Pons (tissue), 1 donor: ENCODE data around the gene DMD.
"Not testable (repeated sequence)": the region's sequence is repeated elsewhere in the genome, so short reads cannot be mapped to it uniquely, and the experiment has no call there.

ENCODE experiments used
- DNase-seq: peaks from one replicate; pipeline ENCODE4 v3.0.0-alpha.2; 2016; ENCODE audit warnings: low spot score

Gene DMD

DNA sequence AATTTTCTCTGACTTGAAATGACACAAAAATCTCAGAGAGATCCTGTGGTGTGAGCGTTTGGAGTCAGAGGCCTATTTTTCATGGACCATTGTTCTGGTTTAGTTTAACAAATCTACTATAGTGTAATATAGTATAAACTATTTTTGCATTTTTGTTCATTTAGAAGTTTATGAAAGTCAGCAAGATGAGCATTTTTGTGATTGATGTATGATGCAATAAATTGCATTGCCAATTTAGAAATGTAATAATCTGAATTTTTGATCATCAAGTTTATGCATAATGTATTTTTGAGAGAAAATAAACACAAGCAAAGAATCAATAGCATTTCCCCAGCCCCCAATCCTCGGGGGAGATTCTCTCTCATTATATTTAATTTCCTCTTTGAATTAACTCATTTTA lies 1620.0 kb downstream of the DMD start:
- DNase-seq = no peak

DNA sequence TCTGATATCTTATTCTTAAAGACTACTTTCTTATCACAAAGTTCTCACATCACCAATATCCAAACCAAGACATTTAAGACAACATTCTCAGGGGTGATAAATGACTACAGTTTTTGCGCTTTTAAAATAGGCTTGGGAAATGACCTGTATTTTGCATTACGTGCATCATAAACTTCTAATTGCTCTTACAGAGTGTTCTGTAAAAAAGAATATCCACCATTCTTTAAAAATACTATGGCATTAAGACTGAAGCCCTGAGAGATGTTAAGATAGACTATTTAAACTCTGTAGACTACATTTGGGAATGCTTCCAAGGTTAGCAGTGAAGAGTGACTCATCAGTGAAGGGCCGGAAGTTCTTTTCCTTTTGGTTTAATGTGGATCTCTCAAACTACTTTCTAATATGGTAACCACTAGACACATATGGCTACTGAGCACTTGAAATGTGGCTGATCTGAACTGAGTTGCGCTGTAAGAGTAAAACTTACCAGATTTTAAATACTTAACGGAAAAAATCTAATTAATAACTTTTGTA lies 1620.7 kb downstream of the DMD start:
- no peak for DNase-seq

DNA sequence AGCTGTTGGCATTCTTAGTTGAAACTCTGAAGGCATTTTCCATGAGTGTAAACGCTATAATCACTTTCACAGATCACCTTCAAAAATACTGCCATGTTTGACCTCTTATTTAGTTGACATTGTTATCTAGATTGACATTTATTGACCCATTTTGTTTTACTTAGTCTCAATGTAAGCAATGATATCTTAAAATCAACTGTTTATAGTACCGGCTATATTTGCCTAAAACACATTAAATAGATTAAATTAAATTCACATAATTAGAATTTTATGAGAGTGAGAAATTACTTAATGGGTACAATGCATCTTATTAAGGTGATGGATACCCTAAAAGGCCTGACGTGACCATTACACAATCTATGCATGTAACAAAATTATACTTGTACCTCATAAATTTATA lies 1621.8 kb downstream of the DMD start:
- DNase-seq = no peak

DNA sequence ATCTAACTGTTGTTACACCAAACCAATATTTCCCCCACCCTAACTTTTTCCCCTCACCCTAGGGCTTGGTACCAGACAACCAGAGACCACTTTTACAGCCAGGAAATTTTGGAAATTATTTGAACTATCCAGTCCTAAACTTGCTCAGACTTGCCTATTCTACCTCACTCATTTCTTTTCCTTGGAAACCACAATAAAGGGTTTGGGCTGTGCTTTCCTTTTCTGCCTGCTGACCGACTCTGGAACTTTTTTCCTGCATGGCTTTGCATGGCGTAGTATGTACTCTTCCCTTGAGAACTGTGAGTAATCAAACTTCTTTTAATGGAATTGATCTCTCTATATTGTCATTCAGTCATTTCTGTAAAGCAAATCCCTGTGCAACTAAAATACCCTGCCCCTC lies 1623.0 kb downstream of the DMD start:
- DNase-seq = no peak

DNA sequence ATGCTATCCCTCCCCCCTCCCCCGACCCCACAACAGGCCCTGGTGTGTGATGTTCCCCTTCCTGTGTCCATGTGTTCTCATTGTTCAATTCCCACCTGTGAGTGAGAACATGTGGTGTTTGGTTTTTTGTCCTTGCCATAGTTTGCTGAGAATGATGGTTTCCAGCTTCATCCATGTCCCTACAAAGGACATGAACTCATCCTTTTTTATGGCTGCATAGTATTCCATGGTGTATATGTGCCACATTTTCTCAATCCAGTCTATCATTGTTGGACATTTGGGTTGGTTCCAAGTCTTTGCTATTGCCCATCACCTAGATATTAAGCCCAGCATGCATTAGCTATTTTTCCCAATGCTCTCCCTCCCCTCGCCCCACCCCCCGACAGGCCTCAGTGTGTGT lies 1627.5 kb downstream of the DMD start:
- not testable (repeated sequence) for DNase-seq

DNA sequence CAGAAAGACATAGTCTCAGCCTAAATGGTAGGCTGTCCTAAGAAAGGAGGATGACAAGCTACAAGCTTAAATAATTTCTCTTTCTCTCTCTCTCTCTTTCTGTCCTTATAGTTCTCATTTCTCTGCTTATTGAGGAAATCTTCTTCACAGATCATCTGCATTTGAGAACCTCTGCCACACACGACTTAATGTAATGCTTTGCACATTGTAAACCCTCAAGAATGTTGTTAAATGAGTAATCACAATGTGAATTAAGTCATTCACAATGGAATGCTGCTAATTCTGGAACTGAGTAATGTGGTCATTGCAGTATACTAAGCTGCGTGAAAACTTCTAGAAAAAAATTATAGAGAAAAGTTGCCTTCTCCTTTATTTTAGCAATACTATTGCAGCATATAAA lies 1630.6 kb downstream of the DMD start:
- DNase-seq = no peak

DNA sequence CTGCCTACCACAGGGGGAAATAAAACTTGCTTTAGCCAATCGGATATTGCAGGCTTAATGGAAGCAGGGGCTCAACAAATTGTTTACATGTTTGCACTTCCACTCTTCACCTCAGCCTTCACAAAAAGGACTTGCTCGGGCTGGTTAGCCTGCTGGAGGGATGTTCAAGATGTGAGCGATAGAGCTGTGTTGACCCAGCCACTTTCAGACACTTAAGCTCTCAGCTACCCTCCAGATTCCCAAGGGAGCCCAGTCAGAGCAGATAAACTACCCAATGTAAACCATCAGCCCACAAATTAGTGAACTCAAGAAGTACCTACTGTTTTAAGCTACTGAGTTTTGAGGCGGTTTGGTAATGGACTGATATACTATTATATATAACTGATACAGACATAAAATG lies 1631.1 kb downstream of the DMD start:
- no peak for DNase-seq

DNA sequence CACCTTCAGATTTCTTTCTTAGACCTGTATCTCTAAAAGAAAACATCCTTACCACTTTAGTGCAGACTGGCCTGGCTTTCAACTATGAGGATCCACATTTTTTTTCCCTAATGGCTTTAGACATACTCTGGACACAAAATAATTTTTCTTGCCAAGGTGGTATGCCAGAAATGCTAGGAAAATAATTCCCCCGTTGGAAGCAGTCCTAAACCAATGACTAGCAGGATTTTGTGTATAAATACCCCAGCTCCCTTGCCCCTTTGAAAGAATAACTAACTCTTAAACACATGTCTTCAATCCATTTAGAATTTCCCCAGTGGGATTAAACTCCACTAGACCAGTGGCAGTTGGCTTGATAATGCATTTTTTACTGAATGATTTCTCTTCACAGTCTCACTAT lies 1639.0 kb downstream of the DMD start:
- DNase-seq = no peak

DNA sequence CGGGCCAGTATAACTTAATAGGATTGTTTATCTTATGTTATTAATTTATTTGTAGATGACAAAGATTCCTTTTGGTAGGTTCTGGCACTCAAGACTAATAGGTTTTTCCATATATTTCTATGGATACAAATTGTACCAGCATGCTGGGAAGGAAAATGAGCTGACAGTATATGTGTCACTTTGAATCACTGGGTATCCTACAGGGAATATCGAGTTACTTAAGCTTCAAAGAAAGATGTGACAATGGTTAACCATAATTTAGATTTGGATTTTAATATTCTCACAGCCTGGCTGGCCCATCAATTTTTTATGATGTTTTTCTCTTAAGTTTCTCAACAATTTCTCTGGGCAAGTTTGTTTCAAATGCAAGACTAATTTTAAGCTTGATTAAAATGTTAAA lies 1640.7 kb downstream of the DMD start:
- no peak for DNase-seq

DNA sequence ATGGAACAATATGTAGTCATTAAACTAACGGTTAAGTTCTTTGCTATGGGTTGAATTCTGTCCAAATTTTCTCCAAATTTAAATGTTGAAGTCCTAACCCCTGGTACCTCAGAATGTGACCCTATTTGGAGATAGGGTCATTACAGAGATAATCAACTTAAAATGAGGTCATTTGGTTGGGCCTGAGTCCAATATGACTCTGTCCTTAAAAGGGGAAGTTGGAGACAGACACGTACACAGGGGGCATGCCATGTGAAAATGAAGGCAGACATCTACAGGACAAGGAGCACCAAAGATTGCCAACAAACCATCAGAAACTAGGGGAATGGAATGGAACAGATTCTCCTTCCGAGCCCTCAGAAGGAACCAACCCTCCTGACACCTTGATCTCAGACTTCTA lies 1647.6 kb downstream of the DMD start:
- no peak for DNase-seq

DNA sequence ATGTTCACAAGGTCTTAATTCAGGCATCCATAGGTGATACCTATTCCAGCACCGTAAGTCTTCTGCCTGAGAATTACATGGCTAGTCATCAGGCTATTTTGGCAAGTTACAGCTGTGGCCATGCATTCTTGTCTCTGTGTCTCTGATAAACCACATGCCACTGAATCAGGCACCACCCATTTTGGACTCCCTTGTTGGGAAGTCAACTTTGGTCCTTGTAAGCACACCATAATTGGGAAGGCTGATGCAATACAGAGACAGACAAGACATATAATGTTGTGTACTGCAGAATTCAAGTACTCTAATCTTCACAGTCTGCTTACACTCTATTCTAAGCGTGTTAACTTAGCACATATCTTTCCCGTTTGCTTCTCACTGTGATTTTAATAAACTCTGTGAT lies 1655.8 kb downstream of the DMD start:
- no peak for DNase-seq

DNA sequence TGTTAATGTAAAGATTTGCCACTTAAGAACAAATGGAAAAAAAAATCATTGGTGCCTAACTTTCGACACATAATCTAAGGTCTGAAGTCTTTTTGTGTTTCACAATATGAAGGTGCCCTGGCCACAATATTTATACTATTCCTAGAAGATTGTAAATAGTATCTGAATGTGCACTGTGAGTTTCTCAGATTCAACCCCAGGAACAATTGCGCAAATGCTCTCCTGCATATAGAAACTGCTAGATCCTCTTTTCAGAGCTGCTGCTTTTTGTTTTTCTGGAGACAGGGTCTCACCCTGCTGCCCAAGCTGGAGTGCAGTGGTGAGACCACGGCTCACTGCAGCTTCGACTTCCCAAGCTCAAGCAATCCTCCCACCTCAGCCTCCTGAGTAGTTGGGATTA lies 1659.4 kb downstream of the DMD start:
- no peak for DNase-seq

DNA sequence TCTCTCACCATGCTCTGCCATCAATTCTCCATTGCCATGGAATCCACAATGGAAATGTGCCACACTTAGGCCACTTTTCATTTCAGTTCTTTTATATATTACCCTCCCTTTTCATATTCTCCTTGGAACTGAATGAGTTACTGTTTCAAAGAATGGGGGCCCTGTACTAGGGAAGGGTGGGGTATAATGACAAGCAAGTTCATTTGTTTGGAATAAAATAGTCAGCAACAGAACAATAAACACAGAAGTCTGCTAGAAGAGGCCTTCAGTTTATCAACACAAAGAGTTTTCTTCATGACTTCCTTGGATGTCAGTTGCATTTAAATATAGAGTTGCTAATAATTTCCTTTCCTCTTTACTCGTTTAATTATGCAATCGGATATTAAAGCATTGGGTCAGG lies 1661.2 kb downstream of the DMD start:
- peak; percentile 72 for DNase-seq

DNA sequence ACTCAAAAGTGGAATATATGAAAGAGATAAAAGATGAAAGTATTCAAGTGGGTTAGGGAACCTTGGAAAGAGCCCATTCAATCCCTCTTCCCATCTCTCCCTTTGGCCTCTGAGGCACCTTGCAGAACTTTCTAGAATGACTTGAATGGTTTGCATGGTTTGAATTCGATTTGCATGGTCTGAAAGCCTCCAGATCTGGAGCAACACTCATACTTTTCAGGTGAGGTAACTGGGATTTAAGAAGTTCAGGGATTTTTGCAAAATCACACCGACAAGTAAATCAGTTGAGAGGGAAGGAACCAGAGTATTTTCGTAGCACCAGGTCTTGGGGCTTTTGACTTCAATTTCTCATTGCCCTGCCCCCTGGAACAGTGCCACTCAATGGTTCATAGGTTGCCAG lies 1663.5 kb downstream of the DMD start:
- no peak for DNase-seq

DNA sequence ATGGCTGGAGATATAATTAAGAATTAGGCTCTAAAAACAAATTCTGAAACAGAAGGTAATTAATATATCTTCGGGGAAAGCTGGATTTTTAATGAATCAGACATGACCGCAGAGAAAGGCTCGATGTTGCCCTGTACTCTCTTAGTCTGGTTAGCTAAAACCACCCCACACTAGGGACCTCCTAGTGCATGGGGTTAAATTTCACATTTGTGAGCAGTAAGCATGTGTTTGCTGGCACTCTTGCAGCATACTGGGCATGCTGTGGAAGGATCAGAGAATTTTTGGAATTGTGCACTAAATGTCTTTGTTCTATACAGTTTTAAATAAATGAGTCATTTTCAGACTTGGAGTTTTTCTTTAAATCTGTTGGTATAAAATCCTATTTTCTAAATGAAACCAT lies 1663.9 kb downstream of the DMD start:
- no peak for DNase-seq

DNA sequence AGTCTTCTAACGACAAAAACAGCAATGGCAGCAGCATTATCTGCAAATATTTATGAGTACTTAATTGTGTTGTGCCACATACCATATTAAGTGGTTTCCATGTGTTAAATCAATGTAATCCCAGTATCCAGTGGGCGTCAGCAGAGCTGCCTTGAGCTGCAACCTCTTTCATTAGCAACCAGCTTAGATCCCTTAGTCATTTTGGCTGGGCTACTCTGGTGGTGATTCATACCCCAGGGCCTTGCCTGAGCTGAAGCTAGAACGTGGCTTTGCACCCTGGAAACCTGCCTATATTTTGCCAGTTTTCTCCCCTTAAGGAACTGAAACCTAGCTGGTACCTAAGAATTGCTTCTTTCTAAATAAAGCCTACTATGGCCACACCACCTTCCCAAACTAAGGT lies 1665.2 kb downstream of the DMD start:
- DNase-seq = no peak

DNA sequence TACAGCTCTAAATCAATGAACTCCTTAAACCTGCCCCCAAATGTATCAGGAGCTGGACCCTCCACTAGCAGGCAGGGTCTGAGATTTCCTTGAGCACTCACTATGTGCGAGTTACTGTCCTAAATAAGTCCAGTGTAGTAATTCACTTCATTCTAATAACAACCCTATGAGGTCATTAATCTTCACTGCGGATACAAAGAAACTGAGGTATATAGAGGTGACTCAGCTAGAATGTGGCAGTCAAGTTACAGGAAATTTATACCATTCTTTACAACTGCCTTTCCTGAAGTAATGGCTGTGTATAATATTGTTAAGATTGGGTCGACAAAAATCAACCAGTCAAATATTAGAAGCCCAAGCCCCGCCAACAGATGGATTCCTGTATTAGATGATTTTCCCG lies 1665.6 kb downstream of the DMD start:
- no peak for DNase-seq

DNA sequence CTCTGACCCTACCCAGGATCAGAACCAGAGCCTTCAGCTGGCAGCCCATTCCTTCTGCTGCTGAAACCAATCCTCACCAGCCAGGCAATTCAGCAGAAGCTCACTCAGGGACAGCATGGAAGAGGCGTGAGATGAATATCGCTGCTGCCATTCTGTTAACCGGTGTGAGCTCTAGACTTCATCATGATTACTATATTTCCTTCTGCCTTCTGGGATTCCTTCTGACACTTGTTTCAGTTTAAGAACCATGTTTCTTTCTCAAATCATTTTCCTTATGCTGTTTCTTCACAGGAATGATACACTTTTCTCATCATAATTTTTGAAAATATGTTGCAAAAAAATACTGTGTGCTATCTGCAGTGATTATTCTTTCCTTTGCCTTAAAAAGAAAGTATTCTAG lies 1666.2 kb downstream of the DMD start:
- DNase-seq = no peak

DNA sequence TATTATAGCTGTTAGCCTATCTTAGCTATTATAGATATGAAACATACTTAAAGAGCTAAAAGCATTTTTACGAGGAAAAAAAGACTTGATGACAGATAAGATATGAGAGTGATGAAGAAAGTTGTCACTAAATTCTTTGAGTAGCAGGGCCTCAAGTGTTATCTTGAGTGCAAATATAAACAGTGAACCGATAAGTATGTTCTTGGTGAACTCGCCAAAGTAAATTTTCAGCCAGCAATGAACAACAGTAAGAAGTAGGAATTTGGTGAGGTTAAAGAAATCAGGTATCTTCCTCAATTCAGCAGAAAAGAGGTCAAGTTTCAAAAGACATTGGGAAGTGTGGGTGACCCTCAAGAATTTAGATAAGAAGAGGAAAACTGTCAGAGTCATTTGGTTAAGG lies 1667.7 kb downstream of the DMD start:
- DNase-seq = no peak

DNA sequence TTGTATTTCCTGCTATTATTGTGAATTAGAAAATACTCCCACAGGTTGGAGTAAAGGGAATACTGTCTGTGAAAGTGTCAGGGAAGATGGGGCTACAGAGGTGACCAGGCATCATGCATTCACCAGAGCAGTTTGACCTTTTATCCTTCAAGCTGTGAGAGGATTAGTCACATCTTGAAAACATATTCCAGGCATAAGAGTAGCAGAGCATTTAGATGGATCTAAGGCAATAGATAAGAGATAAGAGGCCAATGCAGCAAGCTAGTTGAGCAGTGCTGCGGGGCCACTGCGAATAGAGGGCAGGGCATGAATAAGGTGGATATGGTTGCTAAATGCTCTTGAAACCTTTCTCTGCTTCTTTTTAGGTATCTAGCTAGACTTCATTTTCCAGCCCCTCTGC lies 1668.8 kb downstream of the DMD start:
- DNase-seq = no peak

DNA sequence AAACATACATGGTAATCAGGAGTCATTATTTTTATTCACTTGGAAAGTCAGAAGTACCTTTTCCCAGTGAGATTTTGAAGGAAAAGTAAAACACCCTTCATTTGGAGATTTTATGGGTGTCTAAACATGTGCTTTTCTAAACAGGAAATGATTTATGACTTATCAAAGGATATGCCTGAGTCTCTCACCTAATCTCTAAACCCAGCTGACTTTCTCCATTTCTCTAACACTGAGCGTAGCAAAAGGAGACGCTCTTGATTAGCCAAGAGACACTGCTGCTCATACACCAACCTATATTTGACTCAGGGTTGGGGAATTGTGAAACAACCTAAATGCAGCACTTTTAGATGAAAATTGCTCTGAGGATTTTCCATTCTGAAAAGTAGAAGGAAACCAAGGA lies 1671.0 kb downstream of the DMD start:
- DNase-seq = no peak

DNA sequence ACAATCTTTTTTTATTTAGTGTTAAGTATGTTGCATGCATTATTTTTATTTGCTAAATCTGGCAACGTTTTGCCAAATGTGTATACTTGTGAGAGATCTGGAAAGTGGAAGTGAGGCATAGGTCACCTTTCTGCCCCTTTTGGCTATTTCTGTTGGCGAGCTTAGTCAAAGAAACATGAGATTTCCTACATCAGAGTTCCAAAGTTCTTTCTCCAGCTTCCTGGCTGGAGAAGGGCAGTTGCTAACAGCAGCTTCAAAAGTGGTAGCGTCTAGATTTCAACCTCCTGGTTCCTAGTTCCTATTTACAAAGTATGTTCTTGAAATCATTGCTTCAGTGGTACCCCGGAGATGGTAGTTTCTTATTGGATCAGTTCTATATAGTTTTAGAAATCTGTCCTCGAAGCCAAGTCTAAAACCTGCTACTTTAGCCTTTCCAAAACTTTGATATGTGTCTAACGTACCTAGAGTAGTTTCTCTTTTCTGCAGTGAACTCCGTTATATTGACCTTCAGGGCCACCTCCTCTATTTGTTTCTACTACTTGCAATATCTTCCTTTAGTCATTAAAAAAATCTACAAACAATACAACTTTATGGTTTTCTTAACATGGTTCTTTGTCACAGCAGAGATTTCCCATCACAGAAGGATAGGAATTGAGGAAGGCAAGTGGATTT lies 1683.8 kb downstream of the DMD start:
- DNase-seq = no peak

DNA sequence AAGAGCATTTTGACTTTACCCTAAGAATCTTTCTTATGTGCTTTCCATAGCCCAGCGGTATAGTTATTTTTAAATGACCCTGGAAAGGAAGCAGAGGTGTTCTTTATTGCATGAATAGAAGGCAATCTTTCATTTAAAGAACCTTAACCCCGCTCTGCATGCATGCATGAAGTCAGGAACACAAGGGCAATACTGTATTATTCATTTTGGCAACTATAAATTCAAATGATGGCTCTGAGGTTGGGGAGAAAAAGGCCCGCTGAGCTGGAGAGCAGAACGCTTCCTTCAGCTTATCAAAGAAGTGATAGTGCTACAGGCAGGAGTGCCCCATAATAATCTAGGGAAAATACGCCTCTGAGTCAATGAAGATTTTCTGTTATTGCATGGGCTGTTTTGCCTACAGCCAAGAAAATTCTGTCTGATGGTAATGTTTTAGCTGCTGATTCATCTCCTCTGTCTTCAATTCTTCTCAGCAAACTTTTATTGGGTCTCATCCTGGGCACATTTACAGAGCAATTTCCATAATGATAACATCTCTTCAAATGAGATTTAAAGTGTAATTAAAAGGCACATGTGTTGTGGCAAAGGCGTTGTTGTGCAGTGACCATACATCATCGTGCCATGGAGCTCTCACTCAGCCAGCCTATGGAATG lies 1687.3 kb downstream of the DMD start:
- no peak for DNase-seq

DNA sequence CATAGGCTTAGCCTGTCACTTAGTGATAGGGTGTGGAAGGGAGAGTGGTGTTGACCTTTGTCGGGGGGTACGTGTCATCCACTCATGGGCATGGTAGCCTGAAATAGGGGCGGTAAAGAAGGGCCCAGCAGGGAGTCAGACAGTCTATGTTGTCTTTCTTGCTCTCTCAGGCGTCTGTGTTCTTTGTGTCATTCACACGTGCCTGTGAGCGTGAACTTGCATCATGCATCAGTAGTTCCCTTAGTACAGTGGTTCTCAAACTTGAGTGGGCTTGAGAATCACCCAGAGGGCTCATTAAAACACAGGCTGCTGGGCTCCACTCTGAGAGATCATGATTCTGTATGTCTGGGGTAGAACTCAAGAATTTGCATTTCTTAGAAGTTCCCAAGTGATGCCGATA lies 1688.6 kb downstream of the DMD start:
- no peak for DNase-seq
